ENCODE measurements around the gene CLEC3B.

Gene CLEC3B

GRCh38 chr3:45026038-45026437, at the start of gene CLEC3B:
TSS of gene CLEC3B (plus strand) at chr3:45026303. CDS start at chr3:45026363, 60 bp downstream.
- DNase-seq (ENCODE audit: low spot score) (no peak), ATAC-seq (ENCODE audit: low read depth) (no peak; the same call in 2 of the 3 replicates)
- Histone ChIP-seq H3K4me1 (ENCODE audit: insufficient read depth, poor library complexity, severe bottlenecking) (no peaks in the 10 kb centered on the region), H3K27me3 (ENCODE audit: insufficient read depth, poor library complexity, severe bottlenecking) (no peaks in the 10 kb centered on the region), H3K4me3 (ENCODE audit: severe bottlenecking) (no peak within 1 kb of the TSS), H3K9me3 (ENCODE audit: severe bottlenecking) (no peaks in the 10 kb centered on the region), H3K27ac (ENCODE audit: poor library complexity, severe bottlenecking) (no peak within 1 kb of the TSS), H3K36me3 (ENCODE audit: low read depth) (no peaks in the 10 kb centered on the region)
- no peak for TF ChIP-seq CTCF (IDR thresholded peaks at IDR 0.05; ENCODE audit: poor library complexity, severe bottlenecking)

GRCh38 chr3:44981220-44981619, 44.9 kb upstream of the CLEC3B start:
- H3K27me3 ChIP-seq (ENCODE audit: insufficient read depth, poor library complexity, severe bottlenecking): no peaks in the 10 kb centered on the region
- no peak overlapping the region for H3K4me3 ChIP-seq (ENCODE audit: severe bottlenecking)
- no peaks in the 10 kb centered on the region for H3K9me3 ChIP-seq (ENCODE audit: severe bottlenecking)
- peak overlapping the region; percentile 82 for H3K27ac ChIP-seq (ENCODE audit: poor library complexity, severe bottlenecking)
- TF ChIP-seq CTCF (IDR thresholded peaks at IDR 0.05; ENCODE audit: poor library complexity, severe bottlenecking): no peak
- H3K36me3 ChIP-seq (ENCODE audit: low read depth): peaks cover 18% of the 10 kb centered on the region
- DNase-seq (ENCODE audit: low spot score) (no peak), ATAC-seq (ENCODE audit: low read depth) (0 out of 3 replicates have a peak, but pooled peaks have one; percentile 17)
- peaks cover 45% of the 10 kb centered on the region for H3K4me1 ChIP-seq (ENCODE audit: insufficient read depth, poor library complexity, severe bottlenecking)

GRCh38 chr3:44981751-44982150, 44.4 kb upstream of the CLEC3B start:
- H3K9me3 ChIP-seq (ENCODE audit: severe bottlenecking): no peaks in the 10 kb centered on the region
- H3K27ac ChIP-seq (ENCODE audit: poor library complexity, severe bottlenecking): peak overlapping the region; percentile 82
- ATAC-seq (ENCODE audit: low read depth) (no peak), DNase-seq (ENCODE audit: low spot score) (no peak)
- H3K4me1 ChIP-seq (ENCODE audit: insufficient read depth, poor library complexity, severe bottlenecking): peaks cover 45% of the 10 kb centered on the region
- no peaks in the 10 kb centered on the region for H3K27me3 ChIP-seq (ENCODE audit: insufficient read depth, poor library complexity, severe bottlenecking)
- H3K36me3 ChIP-seq (ENCODE audit: low read depth): peaks cover 18% of the 10 kb centered on the region
- H3K4me3 ChIP-seq (ENCODE audit: severe bottlenecking): no peak overlapping the region
- no peak for TF ChIP-seq CTCF (IDR thresholded peaks at IDR 0.05; ENCODE audit: poor library complexity, severe bottlenecking)

- peaks cover 39% of the 10 kb centered on the region for H3K4me1 ChIP-seq (ENCODE audit: insufficient read depth, poor library complexity, severe bottlenecking)
- H3K9me3 ChIP-seq (ENCODE audit: severe bottlenecking): no peaks in the 10 kb centered on the region
- no peaks in the 10 kb centered on the region for H3K27me3 ChIP-seq (ENCODE audit: insufficient read depth, poor library complexity, severe bottlenecking)
- no peak for DNase-seq (ENCODE audit: low spot score)
- H3K27ac ChIP-seq (ENCODE audit: poor library complexity, severe bottlenecking): peak overlapping the region; percentile 82
- TF ChIP-seq CTCF (IDR thresholded peaks at IDR 0.05; ENCODE audit: poor library complexity, severe bottlenecking): no peak
- H3K4me3 ChIP-seq (ENCODE audit: severe bottlenecking): no peak overlapping the region
- no peak for ATAC-seq (ENCODE audit: low read depth)
- H3K36me3 ChIP-seq (ENCODE audit: low read depth): peaks cover 12% of the 10 kb centered on the region
These were observed 43.3 kb upstream of the CLEC3B start for GRCh38 chr3:44982817-44983216.

GRCh38 chr3:44983484-44983941, 42.6 kb upstream of the CLEC3B start:
- DNase-seq (ENCODE audit: low spot score) (no peak), ATAC-seq (ENCODE audit: low read depth) (peak; percentile 75)
- H3K4me1 ChIP-seq (ENCODE audit: insufficient read depth, poor library complexity, severe bottlenecking): peaks cover 37% of the 10 kb centered on the region
- peaks cover 12% of the 10 kb centered on the region for H3K36me3 ChIP-seq (ENCODE audit: low read depth)
- peak overlapping the region; percentile 82 for H3K27ac ChIP-seq (ENCODE audit: poor library complexity, severe bottlenecking)
- TF ChIP-seq CTCF (IDR thresholded peaks at IDR 0.05; ENCODE audit: poor library complexity, severe bottlenecking): no peak
- H3K27me3 ChIP-seq (ENCODE audit: insufficient read depth, poor library complexity, severe bottlenecking): no peaks in the 10 kb centered on the region
- no peak overlapping the region for H3K4me3 ChIP-seq (ENCODE audit: severe bottlenecking)
- no peaks in the 10 kb centered on the region for H3K9me3 ChIP-seq (ENCODE audit: severe bottlenecking)
